Activated naive CD8-positive, alpha-beta T cell (primary cell): ENCODE data around the gene KCTD11.

Experiments used
- H3K27ac Mint-ChIP-seq: one replicate; pipeline ENCODE4 v1.8.0; 2021; ENCODE audit warnings: mixed read lengths
- H3K27me3 Mint-ChIP-seq: one replicate; pipeline ENCODE4 v1.8.0; 2021; ENCODE audit warnings: mixed read lengths
- H3K36me3 Mint-ChIP-seq: one replicate; pipeline ENCODE4 v1.8.0; 2021; ENCODE audit warnings: mixed read lengths
- H3K4me1 Mint-ChIP-seq: one replicate; pipeline ENCODE4 v1.8.0; 2021; ENCODE audit warnings: low read depth, mixed read lengths
- H3K4me3 Mint-ChIP-seq: one replicate; pipeline ENCODE4 v1.8.0; 2021; ENCODE audit warnings: mild to moderate bottlenecking, mixed read lengths
- H3K9me3 Mint-ChIP-seq: one replicate; pipeline ENCODE4 v1.8.0; 2021; ENCODE audit warnings: low read depth, mixed read lengths

The KCTD11 gene

GRCh38 chr17:7369825-7370224 lies 17.9 kb downstream of the KCTD11 start:
- Mint-ChIP-seq H3K27ac (no peak overlapping the region), H3K36me3 (no peaks in the 10 kb centered on the region), H3K27me3 (peaks cover 3% of the 10 kb centered on the region), H3K4me1 (no peaks in the 10 kb centered on the region), H3K9me3 (no peaks in the 10 kb centered on the region), H3K4me3 (no peak overlapping the region)

GRCh38 chr17:7370853-7371252 lies 18.9 kb downstream of the KCTD11 start:
- no peaks in the 10 kb centered on the region for H3K36me3 Mint-ChIP-seq
- no peaks in the 10 kb centered on the region for H3K9me3 Mint-ChIP-seq
- no peak overlapping the region for H3K4me3 Mint-ChIP-seq
- no peaks in the 10 kb centered on the region for H3K4me1 Mint-ChIP-seq
- no peak overlapping the region for H3K27ac Mint-ChIP-seq
- H3K27me3 Mint-ChIP-seq = peaks cover 3% of the 10 kb centered on the region

GRCh38 chr17:7374353-7374752 lies 22.4 kb downstream of the KCTD11 start:
- H3K4me3 Mint-ChIP-seq = no peak overlapping the region
- no peaks in the 10 kb centered on the region for H3K9me3 Mint-ChIP-seq
- peaks cover 12% of the 10 kb centered on the region for H3K27me3 Mint-ChIP-seq
- peaks cover 4% of the 10 kb centered on the region for H3K36me3 Mint-ChIP-seq
- H3K27ac Mint-ChIP-seq = no peak overlapping the region
- H3K4me1 Mint-ChIP-seq = no peaks in the 10 kb centered on the region

- H3K36me3 Mint-ChIP-seq = peaks cover 5% of the 10 kb centered on the region
- no peak overlapping the region for H3K27ac Mint-ChIP-seq
- no peak overlapping the region for H3K4me3 Mint-ChIP-seq
- H3K4me1 Mint-ChIP-seq = peaks cover 7% of the 10 kb centered on the region
- peaks cover 28% of the 10 kb centered on the region for H3K27me3 Mint-ChIP-seq
- no peaks in the 10 kb centered on the region for H3K9me3 Mint-ChIP-seq
Observed at GRCh38 chr17:7379134-7379533, 27.2 kb downstream of the KCTD11 start.

GRCh38 chr17:7380321-7380720 lies 28.4 kb downstream of the KCTD11 start:
- Mint-ChIP-seq H3K27ac (no peak overlapping the region), H3K4me3 (peak overlapping the region; percentile 47), H3K27me3 (peaks cover 25% of the 10 kb centered on the region), H3K4me1 (peaks cover 10% of the 10 kb centered on the region), H3K36me3 (peaks cover 5% of the 10 kb centered on the region), H3K9me3 (no peaks in the 10 kb centered on the region)

GRCh38 chr17:7380855-7381683 lies 29.1 kb downstream of the KCTD11 start, which contains the start of gene TNK1:
TNK1 (plus strand) TSS chr17:7381089; CDS start chr17:7382927, 1,838 bp downstream.
- Mint-ChIP-seq H3K9me3 (no peaks in the 10 kb centered on the region), H3K36me3 (peaks cover 5% of the 10 kb centered on the region), H3K27ac (peak within 1 kb of the TSS; percentile 16), H3K4me1 (peaks cover 10% of the 10 kb centered on the region), H3K27me3 (peaks cover 25% of the 10 kb centered on the region), H3K4me3 (peak within 1 kb of the TSS; percentile 47)

GRCh38 chr17:7382901-7383300 lies 30.9 kb downstream of the KCTD11 start:
- peaks cover 10% of the 10 kb centered on the region for H3K4me1 Mint-ChIP-seq
- no peak overlapping the region for H3K27ac Mint-ChIP-seq
- H3K27me3 Mint-ChIP-seq = peaks cover 20% of the 10 kb centered on the region
- H3K4me3 Mint-ChIP-seq = no peak overlapping the region
- peaks cover 5% of the 10 kb centered on the region for H3K36me3 Mint-ChIP-seq
- no peaks in the 10 kb centered on the region for H3K9me3 Mint-ChIP-seq

GRCh38 chr17:7383371-7383741 lies 31.4 kb downstream of the KCTD11 start:
- Mint-ChIP-seq H3K27me3 (peaks cover 20% of the 10 kb centered on the region), H3K4me1 (peaks cover 10% of the 10 kb centered on the region), H3K9me3 (no peaks in the 10 kb centered on the region), H3K36me3 (peaks cover 5% of the 10 kb centered on the region), H3K4me3 (no peak overlapping the region), H3K27ac (no peak overlapping the region)

- Mint-ChIP-seq H3K4me3 (peak overlapping the region; percentile 86), H3K27me3 (peaks cover 20% of the 10 kb centered on the region), H3K9me3 (no peaks in the 10 kb centered on the region), H3K4me1 (peaks cover 10% of the 10 kb centered on the region), H3K36me3 (peaks cover 5% of the 10 kb centered on the region), H3K27ac (peak overlapping the region; percentile 64)
Observed at GRCh38 chr17:7383742-7384488, 32.0 kb downstream of the KCTD11 start.

- peak overlapping the region; percentile 78 for H3K27ac Mint-ChIP-seq
- H3K4me1 Mint-ChIP-seq = peaks cover 12% of the 10 kb centered on the region
- peaks cover 14% of the 10 kb centered on the region for H3K27me3 Mint-ChIP-seq
- H3K9me3 Mint-ChIP-seq = no peaks in the 10 kb centered on the region
- H3K36me3 Mint-ChIP-seq = no peaks in the 10 kb centered on the region
- peak overlapping the region; percentile 86 for H3K4me3 Mint-ChIP-seq
Observed at GRCh38 chr17:7384489-7385081, 32.6 kb downstream of the KCTD11 start.

- Mint-ChIP-seq H3K27ac (no peak overlapping the region), H3K9me3 (no peaks in the 10 kb centered on the region), H3K4me1 (peaks cover 25% of the 10 kb centered on the region), H3K36me3 (no peaks in the 10 kb centered on the region), H3K27me3 (no peaks in the 10 kb centered on the region), H3K4me3 (no peak overlapping the region)
Observed at GRCh38 chr17:7388856-7389255, 36.9 kb downstream of the KCTD11 start.

- H3K27ac Mint-ChIP-seq = no peak overlapping the region
- H3K4me3 Mint-ChIP-seq = no peak overlapping the region
- no peaks in the 10 kb centered on the region for H3K36me3 Mint-ChIP-seq
- H3K9me3 Mint-ChIP-seq = no peaks in the 10 kb centered on the region
- peaks cover 26% of the 10 kb centered on the region for H3K4me1 Mint-ChIP-seq
- H3K27me3 Mint-ChIP-seq = no peaks in the 10 kb centered on the region
Observed at GRCh38 chr17:7389924-7390910, 38.3 kb downstream of the KCTD11 start.

GRCh38 chr17:7391307-7391706 lies 39.3 kb downstream of the KCTD11 start:
- Mint-ChIP-seq H3K9me3 (no peaks in the 10 kb centered on the region), H3K27ac (no peak overlapping the region), H3K4me3 (peak overlapping the region; percentile 71), H3K36me3 (no peaks in the 10 kb centered on the region), H3K4me1 (peaks cover 28% of the 10 kb centered on the region), H3K27me3 (no peaks in the 10 kb centered on the region)
